DMS79 (cell line): ENCODE results near the gene RSAD2.
"Not testable (repeated sequence)": the region's sequence is repeated elsewhere in the genome, so short reads cannot be mapped to it uniquely, and the experiment has no call there.

Experiments
- DNase-seq: peaks from one replicate; lab custom pipeline; 2025; lab: John Stamatoyannopoulos, UW

The RSAD2 gene

GRCh38 chr2:6927186-6927585, 49.6 kb downstream of the RSAD2 start:
- DNase-seq: no peak

DNA sequence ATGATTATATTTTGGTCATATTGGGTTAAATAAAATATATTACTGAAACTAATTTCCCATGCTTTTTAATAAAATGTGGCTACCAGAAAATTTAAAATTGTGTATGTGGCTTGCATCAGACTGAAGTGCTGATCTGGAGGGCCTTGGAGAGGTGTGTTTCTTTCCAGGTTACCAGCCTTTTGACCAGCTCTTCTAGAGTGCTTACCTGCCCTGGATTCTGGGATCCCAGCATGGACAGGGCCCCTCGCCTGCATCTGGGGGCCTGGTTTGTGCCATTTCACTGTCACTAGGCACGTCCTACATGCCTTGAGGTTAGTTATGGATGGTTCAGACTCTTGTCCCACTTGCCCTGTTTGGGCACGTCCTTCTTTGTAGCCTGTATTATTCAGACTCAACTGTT, 50.2 kb downstream of the RSAD2 start:
- no peak for DNase-seq

DNA sequence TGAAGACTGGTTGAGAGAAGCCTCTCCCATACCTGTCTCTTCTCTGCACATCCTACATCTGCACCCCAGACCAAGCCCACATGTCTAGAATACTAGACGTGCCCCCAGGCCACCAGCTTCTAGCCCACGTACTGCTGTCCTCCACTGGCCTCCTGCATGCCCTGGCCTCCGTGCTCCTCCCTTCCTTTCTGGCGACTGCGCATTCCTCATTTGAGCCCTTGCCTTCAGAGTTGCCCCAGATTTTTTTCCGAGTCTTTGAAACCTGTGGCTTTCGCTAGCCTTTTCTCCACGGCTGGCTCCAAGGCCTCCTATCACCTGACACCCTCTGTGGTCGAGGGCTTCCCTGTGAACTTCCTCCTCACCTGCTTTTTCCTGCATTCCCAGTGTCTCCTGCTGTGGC, 50.9 kb downstream of the RSAD2 start:
- no peak for DNase-seq

GRCh38 chr2:6929196-6929819, 51.7 kb downstream of the RSAD2 start:
- DNase-seq: no peak

GRCh38 chr2:6930923-6931647, 53.5 kb downstream of the RSAD2 start:
- no peak for DNase-seq

DNA sequence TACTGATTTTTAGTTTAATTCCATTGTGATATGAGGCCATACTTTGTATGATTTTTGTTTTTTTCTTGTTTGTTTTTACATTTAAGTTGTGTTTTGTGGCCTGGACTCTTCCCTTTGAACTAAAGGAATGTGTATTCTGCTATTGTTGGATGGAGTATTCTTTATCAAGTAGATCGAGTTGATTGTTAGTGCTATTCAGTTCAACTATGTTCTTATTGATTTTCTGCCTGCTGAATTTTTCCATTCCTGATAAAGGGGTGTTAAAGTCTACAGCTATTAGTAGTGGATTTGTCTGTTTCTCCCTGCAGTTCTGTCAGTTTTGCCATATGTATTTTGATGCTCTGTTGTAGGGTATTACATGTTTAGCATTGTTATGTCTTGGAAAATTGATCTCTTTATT, 54.2 kb downstream of the RSAD2 start:
- DNase-seq: no peak

GRCh38 chr2:6932206-6932605, 54.6 kb downstream of the RSAD2 start:
- no peak for DNase-seq

GRCh38 chr2:6932828-6933227, 55.3 kb downstream of the RSAD2 start:
- DNase-seq: no peak

DNA sequence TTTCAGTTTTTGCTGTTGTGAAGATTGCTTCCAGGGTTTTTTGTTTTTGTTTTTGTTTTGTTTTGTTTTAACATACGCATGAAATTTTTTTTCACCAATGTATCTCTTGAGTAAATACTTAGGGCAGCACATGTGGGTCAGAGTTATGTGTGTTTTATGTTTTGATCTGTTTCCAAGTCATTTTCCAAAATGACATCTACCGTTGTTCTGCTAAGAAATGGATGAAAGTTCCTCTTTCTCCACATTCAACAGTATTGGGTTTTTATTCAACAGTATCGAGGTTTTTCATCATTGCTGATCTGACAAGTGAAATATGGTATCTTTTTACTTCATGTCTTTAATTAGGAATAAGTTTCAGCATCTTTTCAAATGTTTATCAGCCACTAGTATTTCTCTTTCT, 56.3 kb downstream of the RSAD2 start:
- no peak for DNase-seq

DNA sequence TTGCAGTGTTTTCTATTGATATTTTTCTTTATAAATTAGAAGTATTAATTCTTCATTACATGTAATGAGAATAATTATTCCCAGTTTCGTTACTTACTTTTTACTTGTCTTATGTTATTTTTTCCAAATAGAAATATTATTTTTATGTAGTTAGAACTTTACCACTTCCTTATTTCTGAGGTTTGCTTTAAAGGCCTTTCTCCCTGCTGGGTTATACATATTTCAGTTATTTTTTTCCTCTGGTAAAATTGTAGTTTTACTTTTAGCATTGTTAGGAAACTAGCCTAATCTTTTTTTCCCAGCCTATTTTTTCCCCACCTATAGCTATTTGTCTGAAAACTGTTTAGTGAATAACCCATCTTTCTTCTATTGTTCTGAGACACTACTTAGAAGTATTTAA, 56.8 kb downstream of the RSAD2 start:
- no peak for DNase-seq

DNA sequence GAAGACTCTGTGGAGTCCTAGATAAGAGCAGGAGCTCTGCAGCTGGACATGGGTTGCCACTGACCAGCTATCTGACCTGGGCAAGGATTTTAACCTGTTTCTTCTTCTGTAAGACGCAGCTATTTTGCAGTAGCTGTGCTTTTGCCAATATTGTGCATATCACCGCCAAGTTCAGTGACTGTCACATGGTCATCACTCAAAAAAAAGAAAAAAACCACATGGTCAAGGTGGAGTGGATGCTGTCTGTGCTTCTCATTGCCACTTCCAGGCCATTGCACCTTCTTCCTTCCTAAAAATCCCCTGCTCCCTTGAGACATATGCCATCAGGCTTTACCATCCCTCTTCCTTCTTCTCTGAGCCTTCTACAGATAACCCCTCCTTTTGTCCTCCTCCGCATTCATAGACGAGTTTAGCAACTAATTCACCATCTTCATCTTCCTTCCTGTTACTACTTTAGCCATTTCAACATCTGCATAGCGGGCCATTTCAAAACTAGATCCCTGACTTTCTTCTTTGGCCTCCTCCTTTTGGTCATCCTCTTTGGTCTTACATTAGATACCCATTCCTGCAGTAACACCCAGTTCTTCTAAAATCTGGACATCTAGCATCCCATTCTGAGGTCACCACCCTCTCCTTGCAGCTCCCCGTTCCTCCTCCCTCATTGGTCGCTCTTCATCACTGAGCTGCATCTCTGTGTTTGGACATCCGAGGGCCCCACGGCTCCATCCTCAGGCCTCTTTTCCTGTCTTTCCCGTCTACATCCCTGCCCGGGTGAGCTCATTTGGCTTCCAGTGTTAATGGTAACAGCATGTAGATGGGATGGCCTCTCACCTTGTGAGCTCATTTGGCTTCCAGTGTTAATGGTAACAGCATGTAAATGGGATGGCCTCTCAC, 57.4 kb downstream of the RSAD2 start:
- DNase-seq: no peak

DNA sequence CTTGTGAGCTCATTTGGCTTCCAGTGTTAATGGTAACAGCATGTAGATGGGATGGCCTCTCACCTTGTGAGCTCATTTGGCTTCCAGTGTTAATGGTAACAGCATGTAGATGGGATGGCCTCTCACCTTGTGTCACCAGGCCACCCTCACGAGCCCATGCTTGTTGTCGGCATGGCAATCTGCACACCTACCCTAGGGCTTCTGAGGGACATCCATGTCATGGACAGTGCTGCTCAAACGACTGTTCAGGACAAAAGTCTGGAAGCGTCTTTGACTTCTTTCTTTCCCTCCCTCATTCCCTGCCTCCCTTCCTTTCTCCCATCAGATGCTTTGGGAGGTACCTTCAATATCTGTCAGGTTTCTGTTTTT, 58.1 kb downstream of the RSAD2 start:
- DNase-seq: not testable (repeated sequence)

DNA sequence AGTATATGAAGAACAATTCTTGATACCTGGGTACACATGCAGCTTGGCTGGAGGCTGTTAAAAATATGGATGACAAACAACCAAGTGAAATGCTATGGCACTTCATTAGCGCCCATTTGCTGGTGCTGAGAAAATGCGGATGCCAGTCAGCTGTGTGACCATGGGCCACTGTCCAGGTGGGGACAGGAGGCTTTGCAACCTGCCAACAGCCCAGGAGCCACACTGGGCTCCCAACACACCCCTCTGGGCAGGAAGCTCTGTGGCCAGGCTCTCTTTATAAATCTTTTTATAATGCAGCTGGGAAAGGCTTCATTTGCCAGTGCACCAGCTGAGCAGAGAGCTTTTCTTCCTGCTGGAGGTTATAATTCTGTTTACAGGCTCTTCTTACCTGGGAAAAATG, 59.6 kb downstream of the RSAD2 start:
- DNase-seq: no peak

DNA sequence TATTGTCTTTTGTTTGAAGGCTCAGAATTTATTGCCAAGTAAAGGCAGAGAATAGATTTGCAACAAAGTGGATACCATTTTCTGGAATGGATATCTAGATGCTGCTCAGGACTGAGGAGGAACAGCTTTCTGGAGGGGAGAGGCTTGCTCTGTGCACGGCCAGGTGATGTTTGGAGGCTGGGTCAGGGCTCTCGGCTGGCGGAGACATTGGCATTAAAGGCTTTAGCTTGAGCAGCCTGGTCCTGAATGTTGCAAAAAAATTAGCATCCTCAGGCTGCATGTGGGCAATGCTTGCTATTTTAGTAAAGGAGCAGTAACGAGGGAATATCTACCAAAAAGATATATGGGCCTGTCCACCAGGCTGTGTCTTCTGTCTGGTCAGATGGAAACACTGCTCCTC, 60.0 kb downstream of the RSAD2 start:
- DNase-seq: no peak

DNA sequence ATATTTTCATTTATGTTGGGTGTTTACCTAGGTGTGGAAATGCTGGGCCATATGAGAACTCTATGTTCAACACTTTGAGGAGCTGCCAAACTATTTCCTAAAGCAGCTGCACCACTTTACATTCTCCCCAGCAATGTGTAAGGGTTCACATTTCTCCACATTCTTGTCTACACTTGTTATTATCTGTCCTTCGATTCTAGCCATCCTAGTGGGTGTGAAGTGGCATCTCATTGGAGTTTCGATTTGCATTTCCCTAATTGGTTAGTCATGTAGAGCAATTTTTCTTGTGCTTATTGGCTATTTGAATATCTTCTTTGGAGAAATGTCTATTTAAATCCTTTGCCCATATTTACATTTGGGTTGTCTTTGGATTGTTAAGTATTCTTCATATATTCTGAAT, 61.5 kb downstream of the RSAD2 start:
- no peak for DNase-seq

- no peak for DNase-seq
These were observed 63.2 kb downstream of the RSAD2 start for GRCh38 chr2:6940820-6941219.

GRCh38 chr2:6941299-6942046, 63.9 kb downstream of the RSAD2 start:
- DNase-seq: no peak

DNA sequence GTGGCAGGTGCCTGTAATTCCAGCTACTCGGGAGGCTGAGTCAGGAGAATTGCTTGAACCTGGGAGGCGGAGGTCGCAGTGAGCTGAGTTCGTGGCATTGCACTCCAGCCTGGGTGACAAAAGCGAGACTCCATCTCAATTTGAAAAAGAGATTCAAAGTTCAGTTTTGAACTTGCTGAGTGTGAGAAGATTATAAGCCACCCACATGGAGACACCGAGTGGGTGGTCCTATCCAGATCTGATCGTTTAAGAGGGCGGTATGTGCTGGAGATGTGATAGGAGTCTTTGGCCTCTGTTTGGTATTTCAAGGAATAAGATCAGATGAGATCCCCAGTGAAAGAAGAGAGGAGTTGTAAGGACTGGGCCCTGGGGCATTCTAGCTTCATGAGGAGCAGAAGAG, 65.3 kb downstream of the RSAD2 start:
- DNase-seq: no peak

DNA sequence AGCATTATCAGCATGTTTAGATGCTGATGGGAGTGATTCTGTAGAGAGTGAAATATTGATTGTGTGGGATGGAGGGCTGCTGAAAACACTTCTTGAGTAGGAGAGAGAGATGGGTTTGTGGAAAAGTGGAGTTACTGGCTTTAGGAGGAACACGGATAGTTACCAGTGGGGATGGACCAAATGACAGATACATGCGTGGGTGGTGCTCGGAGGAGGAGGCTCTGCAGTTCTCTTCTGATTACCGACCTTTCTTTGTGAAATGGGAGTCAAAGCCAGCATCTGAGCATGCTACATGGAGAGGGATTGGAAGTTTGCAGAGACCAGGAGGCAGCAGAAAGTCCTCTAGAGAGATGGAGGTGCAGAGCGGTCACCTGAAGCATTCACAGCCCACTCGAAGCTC, 65.9 kb downstream of the RSAD2 start:
- no peak for DNase-seq

DNA sequence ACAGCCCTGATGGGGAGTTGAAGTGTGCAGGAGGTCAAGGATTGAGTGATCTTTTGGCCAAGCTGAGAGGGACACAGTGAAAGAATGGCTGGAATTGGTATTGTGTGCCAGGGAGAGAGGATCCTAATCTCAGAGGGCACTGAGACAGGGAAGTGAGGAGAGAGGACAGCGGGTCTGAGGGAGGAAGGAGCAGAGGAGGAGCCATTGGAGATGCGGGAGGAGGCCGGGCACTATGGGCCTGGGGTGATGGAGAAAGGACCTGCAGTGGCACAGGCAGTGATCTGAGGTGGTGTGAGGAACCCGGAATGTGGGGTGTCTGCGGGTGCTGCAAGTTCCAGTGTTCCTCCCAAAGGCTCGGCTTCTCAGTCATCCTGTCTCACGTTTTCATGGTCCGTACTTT, 66.4 kb downstream of the RSAD2 start:
- DNase-seq: no peak

DNA sequence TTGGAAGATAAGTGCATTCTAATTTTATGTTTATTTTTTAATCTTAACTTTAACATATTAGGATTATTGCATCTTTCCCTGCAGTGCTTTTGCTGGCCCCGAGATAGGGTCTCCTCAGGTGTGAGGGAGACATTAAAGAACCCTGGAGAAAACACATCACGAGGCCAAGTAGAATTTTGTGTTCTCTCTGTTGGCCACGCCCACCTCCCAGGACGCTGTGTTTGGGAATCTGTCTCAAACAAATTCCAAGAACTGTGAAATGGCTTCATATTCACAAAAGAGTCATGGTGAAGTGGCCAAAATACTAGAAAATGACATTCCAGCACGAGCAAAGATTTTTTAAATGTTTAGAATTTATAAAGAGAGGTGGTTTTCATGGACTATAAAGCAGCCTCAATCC, 67.0 kb downstream of the RSAD2 start:
- no peak for DNase-seq

- DNase-seq: no peak
These were observed 67.7 kb downstream of the RSAD2 start for GRCh38 chr2:6945087-6945813.
